HG03139 (cell line): ENCODE measurements around the gene SERPINB10.

ENCODE experiments used
- ATAC-seq: cut with Tn5 transposase; IDR thresholded peaks from one replicate; pipeline ENCODE4 v1.9.1; 2021; ENCODE audit not compliant: unreplicated experiment

SERPINB10 gene, protein sequence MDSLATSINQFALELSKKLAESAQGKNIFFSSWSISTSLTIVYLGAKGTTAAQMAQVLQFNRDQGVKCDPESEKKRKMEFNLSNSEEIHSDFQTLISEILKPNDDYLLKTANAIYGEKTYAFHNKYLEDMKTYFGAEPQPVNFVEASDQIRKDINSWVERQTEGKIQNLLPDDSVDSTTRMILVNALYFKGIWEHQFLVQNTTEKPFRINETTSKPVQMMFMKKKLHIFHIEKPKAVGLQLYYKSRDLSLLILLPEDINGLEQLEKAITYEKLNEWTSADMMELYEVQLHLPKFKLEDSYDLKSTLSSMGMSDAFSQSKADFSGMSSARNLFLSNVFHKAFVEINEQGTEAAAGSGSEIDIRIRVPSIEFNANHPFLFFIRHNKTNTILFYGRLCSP

GRCh38 chr18:63907664-63908063 lies at the start of gene SERPINB10:
TSS of gene SERPINB10 (plus strand) at chr18:63907958. CDS start at chr18:63915511, 7,553 bp downstream.
- ATAC-seq: no peak

DNA sequence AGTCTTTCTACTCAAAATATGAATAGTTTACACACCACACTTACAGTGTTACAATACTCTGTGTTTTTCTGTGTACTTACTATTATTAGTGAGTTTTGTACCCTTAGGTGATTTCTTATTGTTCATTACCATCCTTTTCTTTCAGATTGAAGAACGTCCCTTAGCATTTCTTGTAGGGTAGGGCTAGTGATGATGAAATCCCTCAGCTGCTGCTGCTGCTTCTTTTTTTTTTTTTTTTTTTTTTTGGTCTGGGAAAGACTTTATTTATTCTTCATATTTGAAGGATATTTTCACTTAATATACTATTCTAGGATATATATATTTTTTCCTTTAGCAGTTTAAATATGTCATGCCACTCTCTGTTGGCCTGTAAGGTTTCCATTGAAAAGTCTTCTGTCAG lies 49.3 kb upstream of the SERPINB10 start:
- ATAC-seq: no peak

DNA sequence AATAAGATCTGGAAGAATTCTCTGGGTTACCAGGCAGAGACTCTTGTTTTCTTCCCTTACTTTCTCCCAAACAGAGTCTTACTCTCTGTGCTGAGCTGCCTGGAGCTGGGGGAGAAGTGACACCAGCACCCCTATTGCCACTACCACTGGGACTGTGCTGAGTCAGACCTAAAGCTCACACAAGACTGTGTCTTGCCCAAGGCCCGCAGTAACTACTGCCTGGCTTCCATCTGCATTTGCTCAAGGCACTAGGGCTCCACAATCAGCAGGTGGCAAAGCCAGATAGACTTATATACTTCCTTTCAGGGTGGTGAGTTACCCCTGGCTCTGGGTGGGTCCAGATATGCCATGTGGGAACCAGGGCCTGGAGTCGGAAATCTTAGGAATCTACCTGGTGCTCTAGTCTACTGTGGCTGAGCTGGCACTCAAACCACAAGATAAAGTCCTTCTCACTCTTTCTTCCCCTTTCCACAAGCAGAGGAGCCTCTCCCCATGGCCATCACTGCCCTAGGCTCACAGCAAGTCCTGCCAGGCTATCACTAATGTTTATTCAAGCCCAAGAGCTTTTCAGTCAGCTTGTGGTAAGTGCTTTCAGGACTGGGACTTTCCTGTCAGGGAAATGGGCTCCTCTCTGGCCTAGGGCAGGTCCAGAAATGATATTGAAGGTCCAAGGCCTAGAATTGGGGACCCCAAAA lies 47.8 kb upstream of the SERPINB10 start:
- ATAC-seq: no peak

GRCh38 chr18:63860531-63860930 lies 47.2 kb upstream of the SERPINB10 start:
- no peak for ATAC-seq

DNA sequence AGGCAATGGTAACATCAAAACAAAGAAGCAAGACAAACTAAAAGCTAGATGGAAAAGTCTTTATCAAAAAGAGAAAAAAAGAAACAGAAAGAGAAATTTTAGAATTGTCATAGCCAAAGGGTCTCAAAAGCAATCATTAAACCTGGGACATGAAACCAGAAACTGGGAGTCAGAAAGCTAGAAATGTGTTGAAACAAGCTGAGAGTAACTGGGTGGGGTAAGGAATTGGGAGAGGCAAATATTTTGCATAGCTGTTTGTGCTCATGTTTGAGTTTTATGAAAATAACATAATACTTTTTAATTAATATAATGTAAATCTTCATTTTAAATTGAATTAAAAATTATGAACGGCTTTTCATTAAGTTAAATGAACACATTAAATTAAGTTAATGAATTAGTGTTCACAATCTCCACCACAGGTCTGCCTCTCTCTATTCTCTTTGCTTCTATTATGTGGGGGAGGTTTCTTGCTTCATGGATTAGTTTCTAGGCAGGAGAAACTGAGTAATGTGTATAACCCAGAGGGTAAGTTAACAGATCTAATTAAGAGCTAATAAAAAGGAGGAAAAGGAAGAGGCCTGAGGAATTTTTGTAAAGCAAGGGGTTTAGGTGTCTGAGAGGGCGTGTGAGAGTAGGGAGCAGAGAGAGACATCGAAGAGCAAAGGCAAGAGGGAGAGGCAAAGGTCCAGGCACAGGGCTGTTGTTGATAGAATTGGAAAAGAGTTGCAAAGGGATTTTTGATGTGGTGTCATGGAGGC lies 40.2 kb upstream of the SERPINB10 start:
- ATAC-seq: no peak

DNA sequence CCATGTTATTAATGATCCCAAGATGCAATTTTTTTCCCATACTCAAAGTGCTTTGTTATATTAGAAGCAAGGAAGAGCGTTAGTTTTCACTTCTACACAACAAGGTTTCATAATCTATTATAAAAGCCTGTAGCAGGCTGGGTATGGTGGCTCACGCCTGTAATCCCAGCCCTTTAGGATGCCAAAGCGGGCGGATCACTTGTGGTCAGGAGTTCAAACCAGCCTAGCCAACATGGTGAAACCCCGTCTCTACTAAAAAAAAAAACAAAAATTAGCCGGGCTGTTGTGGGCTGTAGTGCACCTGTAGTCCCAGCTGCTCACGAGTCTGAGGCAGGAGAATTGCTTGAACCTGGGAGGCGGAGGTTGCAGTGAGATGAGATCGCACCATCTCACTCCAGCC lies 39.2 kb upstream of the SERPINB10 start:
- ATAC-seq: no peak

- no peak for ATAC-seq
These were observed 38.4 kb upstream of the SERPINB10 start for GRCh38 chr18:63869374-63869773.

DNA sequence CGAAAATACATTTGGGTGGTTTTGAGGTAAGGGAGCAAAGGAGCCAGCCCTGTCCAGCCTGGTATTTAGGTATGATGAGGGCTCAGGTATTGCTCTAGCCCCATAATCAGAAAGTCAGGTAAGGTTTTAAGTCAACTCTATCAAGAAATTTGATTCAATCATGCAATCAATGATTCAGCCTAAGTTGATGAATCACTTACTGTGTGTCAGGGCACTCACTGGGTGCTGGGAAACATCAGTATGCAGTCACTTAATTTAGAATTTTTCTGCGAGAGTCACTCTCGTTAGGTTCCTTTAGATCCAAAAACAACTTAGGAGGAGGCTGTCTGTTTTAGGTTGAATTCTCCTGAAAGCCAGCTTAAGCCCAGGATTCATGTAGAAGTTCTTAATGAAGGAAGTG lies 37.9 kb upstream of the SERPINB10 start:
- ATAC-seq: no peak

DNA sequence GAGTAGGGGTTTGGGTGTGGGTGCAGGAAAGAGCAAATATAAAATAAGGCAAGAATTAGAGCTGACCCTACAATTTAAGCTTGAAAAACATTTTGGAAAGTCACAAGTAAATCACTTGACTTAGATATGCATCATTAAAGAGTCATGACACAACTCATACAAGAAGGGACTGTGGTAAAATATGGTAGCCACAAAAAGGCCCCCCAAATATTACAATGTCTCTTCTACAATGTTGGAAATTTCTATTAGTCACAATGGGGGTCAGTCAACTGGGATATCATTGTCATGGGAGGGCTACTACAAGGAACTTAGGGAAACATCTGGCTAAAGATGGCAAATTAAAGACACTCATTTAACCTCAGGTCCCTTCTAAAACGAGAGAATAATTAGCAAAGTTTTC lies 35.9 kb upstream of the SERPINB10 start:
- no peak for ATAC-seq

- no peak for ATAC-seq
These were observed 35.2 kb upstream of the SERPINB10 start for GRCh38 chr18:63872586-63872985.

DNA sequence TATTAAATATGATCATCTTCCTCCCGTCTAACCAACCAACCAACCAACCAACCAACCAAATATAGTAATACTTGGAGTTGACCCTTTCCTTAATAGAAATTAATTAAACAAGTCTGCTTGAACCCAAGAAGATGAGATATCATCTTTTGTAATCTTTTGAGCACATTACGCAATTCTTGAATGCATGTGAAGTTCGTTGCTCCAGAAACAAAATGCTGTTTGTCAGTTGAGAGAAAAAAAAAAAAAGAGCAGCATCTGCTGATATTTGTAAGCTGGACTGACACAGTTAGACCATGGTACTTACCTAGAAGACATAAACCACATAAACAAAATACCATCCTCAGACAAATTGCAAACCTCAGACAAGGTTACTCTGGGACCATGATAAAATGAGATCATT lies 29.4 kb upstream of the SERPINB10 start:
- no peak for ATAC-seq

- no peak for ATAC-seq
These were observed 28.8 kb upstream of the SERPINB10 start for GRCh38 chr18:63878925-63879324.

DNA sequence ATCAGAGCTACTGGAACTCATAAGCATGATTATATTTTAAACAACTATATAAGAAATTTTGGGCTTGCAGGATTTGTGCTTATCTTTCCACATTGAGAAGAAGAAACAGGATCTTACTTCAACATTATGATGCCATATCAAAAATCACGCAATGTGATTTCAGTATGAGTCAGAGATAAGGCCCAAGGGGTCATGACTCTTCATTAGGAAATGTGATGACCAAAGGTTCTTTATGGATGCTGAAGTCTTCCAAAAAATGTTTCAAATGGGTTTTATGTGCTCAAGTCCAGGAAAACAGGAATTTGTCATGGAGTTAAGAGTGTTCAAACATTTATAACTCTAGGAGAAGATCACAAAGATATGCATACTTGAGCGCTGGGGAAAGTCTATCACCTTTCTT lies 28.0 kb upstream of the SERPINB10 start:
- no peak for ATAC-seq

DNA sequence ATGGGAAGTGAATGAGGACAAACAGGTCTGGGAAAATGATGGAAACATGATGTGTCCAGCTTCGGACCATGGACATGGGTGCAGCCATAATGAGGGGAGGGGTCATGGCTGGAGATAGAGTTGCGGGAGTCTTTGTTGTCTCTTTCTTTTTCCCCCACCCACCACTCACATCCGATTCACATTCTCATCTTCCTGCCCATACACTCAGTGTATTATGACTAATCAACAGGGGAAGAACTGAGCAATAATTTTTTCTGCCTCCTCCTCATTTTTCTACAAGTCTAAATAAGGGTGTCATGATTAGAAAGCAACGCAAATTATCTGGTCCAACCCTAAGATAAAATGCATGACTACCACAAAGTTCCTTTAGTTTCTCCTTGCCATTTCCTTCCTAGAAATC lies 25.9 kb upstream of the SERPINB10 start:
- ATAC-seq: no peak

GRCh38 chr18:63882333-63883141 lies 25.2 kb upstream of the SERPINB10 start:
- no peak for ATAC-seq

DNA sequence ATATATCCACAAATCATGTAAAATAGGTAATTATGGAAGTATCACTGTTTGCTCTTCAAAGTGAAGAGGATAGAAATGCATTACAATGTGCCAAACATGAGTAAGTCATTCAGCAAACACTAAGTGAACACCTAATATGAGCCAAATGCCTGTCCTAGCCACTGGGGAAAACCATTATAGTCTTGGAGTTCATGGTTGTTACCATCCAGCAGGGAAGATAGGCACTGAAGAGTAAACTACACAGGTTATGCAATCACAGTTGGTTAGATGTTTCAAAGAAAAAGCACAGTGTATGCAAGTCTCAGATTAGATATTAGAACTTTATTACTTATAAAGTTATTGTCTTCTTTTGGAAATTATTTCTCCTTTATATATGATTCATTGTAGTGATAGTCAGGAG lies 24.1 kb upstream of the SERPINB10 start:
- no peak for ATAC-seq

DNA sequence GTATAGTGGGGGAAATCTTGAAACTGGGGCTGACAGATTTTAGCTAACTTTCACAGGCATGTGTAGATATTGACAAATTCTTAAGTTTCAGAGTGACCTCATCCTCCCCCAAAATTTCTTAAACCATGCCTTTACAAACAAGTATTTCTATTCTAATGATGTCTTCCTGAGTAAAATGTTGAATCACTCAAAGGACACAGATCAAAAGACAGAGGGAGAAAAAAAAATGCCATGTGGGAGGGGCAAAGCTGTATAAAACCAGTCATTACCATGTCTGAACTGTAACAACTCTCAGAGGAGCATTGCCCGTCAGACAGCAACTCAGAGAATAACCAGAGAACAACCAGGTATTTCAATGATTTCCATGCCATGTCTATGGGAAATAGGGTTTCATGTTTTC lies 20.3 kb upstream of the SERPINB10 start, which contains the start of gene SERPINB2:
Gene SERPINB2, plus strand, starts transcription at position 282 of the 400 bp plus-strand sequence. CDS start 3,740 bp downstream, outside the sequence.
- ATAC-seq: no peak

GRCh38 chr18:63888470-63889190 lies 19.1 kb upstream of the SERPINB10 start:
- no peak for ATAC-seq

- no peak for ATAC-seq
These were observed 18.1 kb upstream of the SERPINB10 start for GRCh38 chr18:63889626-63890025.
